Body of pancreas (tissue), 4 donors: ENCODE results near the gene RAET1E.

ENCODE experiments used
- POLR2A ChIP-seq, 3 donors: fragments of 450-650 bp; IDR thresholded peaks; one replicate each; pipeline ENCODE4 v1.6.1; 2016; ENCODE audit warnings: antibody characterized with exemption in 3 of 3, mild to moderate bottlenecking in 2 of 3
- TF ChIP-seq, protein P1 (sequence below), 7 experiments: fragments of 450-650 bp in 4 of 7; fragments of 200-600 bp in 3 of 7; sonication (generic) in 3 of 7; IDR thresholded peaks; one replicate each; pipeline ENCODE4 v1.5.1; 2016 to 2019; ENCODE audit warnings: antibody characterized with exemption in 7 of 7

DNA sequence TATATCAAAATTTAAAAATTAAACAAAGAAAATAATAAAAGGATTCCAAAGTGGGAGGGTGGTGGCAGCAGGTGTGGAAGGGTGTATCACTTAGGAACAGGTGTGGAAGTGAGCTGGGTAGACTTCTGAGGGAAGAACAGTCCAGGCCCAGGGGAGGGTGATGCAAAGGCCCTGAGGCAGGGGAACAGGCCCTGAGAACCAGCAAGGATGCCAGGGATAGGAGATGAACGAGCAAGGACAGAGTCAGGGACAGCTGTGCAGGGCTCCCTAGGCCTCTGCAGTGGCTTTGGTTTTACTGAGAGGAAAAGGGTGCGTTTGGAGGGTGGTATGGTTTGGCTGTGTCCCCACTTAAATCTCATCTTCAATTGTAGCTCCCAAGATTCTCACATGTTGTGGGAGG is 9.4 kb upstream of the RAET1E start:
- TF ChIP-seq, protein P1, sequence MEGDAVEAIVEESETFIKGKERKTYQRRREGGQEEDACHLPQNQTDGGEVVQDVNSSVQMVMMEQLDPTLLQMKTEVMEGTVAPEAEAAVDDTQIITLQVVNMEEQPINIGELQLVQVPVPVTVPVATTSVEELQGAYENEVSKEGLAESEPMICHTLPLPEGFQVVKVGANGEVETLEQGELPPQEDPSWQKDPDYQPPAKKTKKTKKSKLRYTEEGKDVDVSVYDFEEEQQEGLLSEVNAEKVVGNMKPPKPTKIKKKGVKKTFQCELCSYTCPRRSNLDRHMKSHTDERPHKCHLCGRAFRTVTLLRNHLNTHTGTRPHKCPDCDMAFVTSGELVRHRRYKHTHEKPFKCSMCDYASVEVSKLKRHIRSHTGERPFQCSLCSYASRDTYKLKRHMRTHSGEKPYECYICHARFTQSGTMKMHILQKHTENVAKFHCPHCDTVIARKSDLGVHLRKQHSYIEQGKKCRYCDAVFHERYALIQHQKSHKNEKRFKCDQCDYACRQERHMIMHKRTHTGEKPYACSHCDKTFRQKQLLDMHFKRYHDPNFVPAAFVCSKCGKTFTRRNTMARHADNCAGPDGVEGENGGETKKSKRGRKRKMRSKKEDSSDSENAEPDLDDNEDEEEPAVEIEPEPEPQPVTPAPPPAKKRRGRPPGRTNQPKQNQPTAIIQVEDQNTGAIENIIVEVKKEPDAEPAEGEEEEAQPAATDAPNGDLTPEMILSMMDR (IDR thresholded peaks at IDR 0.05): no peak
- no peak for TF ChIP-seq POLR2A (IDR thresholded peaks at IDR 0.05)
